ENCODE results near the gene GPR156.
"Not testable (repeated sequence)": the region's sequence is repeated elsewhere in the genome, so short reads cannot be mapped to it uniquely, and the experiment has no call there.

The GPR156 gene

GRCh38 chr3:120163026-120163425 is 122.0 kb downstream of the GPR156 start:
- peaks cover 4 to 17% (median 11%) of the 10 kb centered on the region in 10 experiments; a peak in 17 of 20 replicates for H3K4me1 ChIP-seq
- no peaks in the 10 kb centered on the region for H3K36me3 ChIP-seq
- peaks cover 0 to 12% (median 0%) of the 10 kb centered on the region in 11 experiments; a peak in 9 of 22 replicates for H3K9me3 ChIP-seq (replicated peaks in 1 of 11)
- no peaks in the 10 kb centered on the region for H3K27me3 ChIP-seq
- no peak overlapping the region for H3K27ac ChIP-seq
- H3K4me2 ChIP-seq, result peak overlapping the region in 1 of 11 experiments; percentile 25; a peak in 2 of 22 replicates
- H3K4me3 ChIP-seq, result no peak overlapping the region
- TF ChIP-seq Cebpa-rat (IDR thresholded peaks at IDR 0.05), result no peak
- no peak overlapping the region for H3K9ac ChIP-seq
- no peaks in the 10 kb centered on the region for H4K20me1 ChIP-seq

GRCh38 chr3:120162400-120162799 is 122.6 kb downstream of the GPR156 start:
- Histone ChIP-seq H3K27ac (peak overlapping the region in 2 of 11 experiments; percentile 8 to 39; a peak in 1 of 22 replicates), H3K27me3 (no peaks in the 10 kb centered on the region), H3K4me1 (peaks cover 4 to 17% (median 11%) of the 10 kb centered on the region in 10 experiments; a peak in 17 of 20 replicates), H4K20me1 (no peaks in the 10 kb centered on the region), H3K4me2 (peak overlapping the region in 4 of 11 experiments; percentile 12 to 42 (median 27); a peak in 8 of 22 replicates), H3K36me3 (no peaks in the 10 kb centered on the region), H3K9me3 (replicated peaks in 1 of 11) (peaks cover 0 to 12% (median 0%) of the 10 kb centered on the region in 11 experiments; a peak in 9 of 22 replicates), H3K9ac (no peak overlapping the region), H3K4me3 (no peak overlapping the region)
- no peak for TF ChIP-seq Cebpa-rat (IDR thresholded peaks at IDR 0.05)

GRCh38 chr3:120161902-120162301 is 123.1 kb downstream of the GPR156 start:
- Histone ChIP-seq H3K4me1 (peaks cover 4 to 17% (median 11%) of the 10 kb centered on the region in 10 experiments; a peak in 17 of 20 replicates), H3K36me3 (no peaks in the 10 kb centered on the region), H3K9me3 (replicated peaks in 1 of 11) (peaks cover 0 to 12% (median 0%) of the 10 kb centered on the region in 11 experiments; a peak in 9 of 22 replicates), H3K4me3 (no peak overlapping the region), H3K4me2 (peak overlapping the region in 5 of 11 experiments; percentile 12 to 42 (median 25); a peak in 6 of 22 replicates), H4K20me1 (no peaks in the 10 kb centered on the region), H3K9ac (no peak overlapping the region), H3K27ac (peak overlapping the region in 1 of 11 experiments; percentile 39; a peak in 1 of 22 replicates), H3K27me3 (no peaks in the 10 kb centered on the region)
- no peak for TF ChIP-seq Cebpa-rat (IDR thresholded peaks at IDR 0.05)

- Histone ChIP-seq H3K9me3 (replicated peaks in 1 of 11) (peaks cover 11 to 25% (median 13%) of the 10 kb centered on the region in 11 experiments), H3K9ac (no peak overlapping the region), H3K4me2 (0 out of 22 replicates have a peak overlapping the region, but pooled peaks of 1 of the 11 experiments have one; percentile 6), H3K27ac (no peak overlapping the region), H3K27me3 (no peaks in the 10 kb centered on the region), H3K4me3 (no peak overlapping the region), H3K4me1 (peaks cover 0 to 17% (median 6%) of the 10 kb centered on the region in 10 experiments; a peak in 10 of 20 replicates), H4K20me1 (no peaks in the 10 kb centered on the region), H3K36me3 (peaks cover 0 to 4% (median 0%) of the 10 kb centered on the region in 11 experiments; a peak in 1 of 22 replicates)
- no peak for TF ChIP-seq Cebpa-rat (IDR thresholded peaks at IDR 0.05)
Observed at GRCh38 chr3:120160050-120160449, 125.0 kb downstream of the GPR156 start.

- H3K4me1 ChIP-seq, result peaks cover 0 to 15% (median 6%) of the 10 kb centered on the region in 10 experiments; a peak in 9 of 20 replicates
- H3K9me3 ChIP-seq (replicated peaks in 1 of 11), result peaks cover 28 to 48% (median 34%) of the 10 kb centered on the region in 11 experiments
Observed at GRCh38 chr3:120157681-120158080, 127.3 kb downstream of the GPR156 start.

GRCh38 chr3:120157113-120157512 is 127.9 kb downstream of the GPR156 start:
- Histone ChIP-seq H3K36me3 (peaks cover 0 to 5% (median 0%) of the 10 kb centered on the region in 11 experiments; a peak in 1 of 22 replicates), H3K4me2 (no peak overlapping the region), H4K20me1 (no peaks in the 10 kb centered on the region), H3K9me3 (replicated peaks in 1 of 11) (peaks cover 28 to 42% (median 33%) of the 10 kb centered on the region in 11 experiments), H3K27me3 (no peaks in the 10 kb centered on the region), H3K4me1 (peaks cover 0 to 9% (median 1%) of the 10 kb centered on the region in 10 experiments; a peak in 9 of 20 replicates), H3K9ac (no peak overlapping the region), H3K4me3 (no peak overlapping the region), H3K27ac (no peak overlapping the region)
- TF ChIP-seq Cebpa-rat (IDR thresholded peaks at IDR 0.05), result no peak

More at GRCh38 chr3:120157681-120158080, 127.3 kb downstream of the GPR156 start:
- no peak for TF ChIP-seq Cebpa-rat (IDR thresholded peaks at IDR 0.05)
- Histone ChIP-seq H3K27me3 (no peaks in the 10 kb centered on the region), H3K27ac (no peak overlapping the region), H3K9ac (no peak overlapping the region), H3K36me3 (peaks cover 0 to 5% (median 0%) of the 10 kb centered on the region in 11 experiments; a peak in 1 of 22 replicates), H3K4me3 (no peak overlapping the region), H4K20me1 (no peaks in the 10 kb centered on the region), H3K4me2 (no peak overlapping the region)

GRCh38 chr3:120156699-120157098 is 128.3 kb downstream of the GPR156 start:
- Histone ChIP-seq H3K27me3 (no peaks in the 10 kb centered on the region), H3K4me3 (no peak overlapping the region), H3K9me3 (replicated peaks in 1 of 11) (peaks cover 28 to 39% (median 33%) of the 10 kb centered on the region in 11 experiments), H3K4me1 (peaks cover 0 to 5% (median 0%) of the 10 kb centered on the region in 10 experiments; a peak in 4 of 20 replicates), H4K20me1 (no peaks in the 10 kb centered on the region), H3K9ac (no peak overlapping the region), H3K4me2 (no peak overlapping the region), H3K36me3 (peaks cover 0 to 5% (median 0%) of the 10 kb centered on the region in 11 experiments; a peak in 1 of 22 replicates), H3K27ac (no peak overlapping the region)
- no peak for TF ChIP-seq Cebpa-rat (IDR thresholded peaks at IDR 0.05)

- peaks cover 28 to 39% (median 33%) of the 10 kb centered on the region in 11 experiments for H3K9me3 ChIP-seq (replicated peaks in 1 of 11)
- H3K36me3 ChIP-seq, H3K9ac ChIP-seq, H3K4me3 ChIP-seq, H3K4me2 ChIP-seq, H3K4me1 ChIP-seq, H3K27me3 ChIP-seq, H3K27ac ChIP-seq, H4K20me1 ChIP-seq: not testable (repeated sequence)
Observed at GRCh38 chr3:120155694-120156093, 129.3 kb downstream of the GPR156 start.

DNA sequence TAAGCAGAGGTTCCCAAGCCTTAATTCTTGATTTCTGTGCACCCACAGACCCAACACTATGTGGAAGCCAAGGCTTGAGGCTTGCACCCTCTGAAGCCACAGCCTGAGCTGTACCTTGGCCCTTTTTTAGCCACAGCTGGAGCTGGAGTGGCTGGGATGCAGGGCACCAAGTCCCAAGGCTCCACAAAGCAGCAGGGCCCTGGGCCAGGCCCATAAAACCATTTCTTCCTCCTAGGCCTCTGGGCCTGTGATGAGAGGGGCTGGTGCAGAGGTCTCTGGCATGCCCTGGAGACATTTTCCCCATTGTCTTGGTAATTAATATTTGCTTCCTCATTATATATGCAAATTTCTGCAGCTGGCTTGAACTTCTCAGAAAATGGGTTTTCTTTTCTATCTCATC is 129.9 kb downstream of the GPR156 start:
- peaks cover 28 to 39% (median 33%) of the 10 kb centered on the region in 11 experiments for H3K9me3 ChIP-seq (replicated peaks in 1 of 11)
- H3K4me1 ChIP-seq, result peaks cover 0 to 3% (median 0%) of the 10 kb centered on the region in 10 experiments; a peak in 1 of 20 replicates

More for the DNA sequence above, 129.9 kb downstream of the GPR156 start:
- Histone ChIP-seq H3K9ac (no peak overlapping the region), H3K27me3 (no peaks in the 10 kb centered on the region), H3K36me3 (peaks cover 0 to 5% (median 0%) of the 10 kb centered on the region in 11 experiments; a peak in 1 of 22 replicates), H4K20me1 (no peaks in the 10 kb centered on the region), H3K4me2 (no peak overlapping the region), H3K27ac (no peak overlapping the region), H3K4me3 (peak overlapping the region in 2 of 10 experiments; percentile 22 to 28; a peak in 3 of 20 replicates)
- no peak for TF ChIP-seq Cebpa-rat (IDR thresholded peaks at IDR 0.05)
